Cardiac fibroblast (primary cell): ENCODE measurements around the gene CBFA2T3.

Source experiments
- DNase-seq, 2 donors: peaks; one replicate each; pipeline versions ENCODE4 v3.0.0 to v3.0.0-alpha.2; 2010; ENCODE audit warnings: low read depth in 2 of 2
- H3K4me3 ChIP-seq, 2 donors: replicated peaks in 1 of 2; 1 replicate in 1 of 2; 2 replicates in 1 of 2; pipeline ENCODE4 v1.5.1; 2011; ENCODE audit warnings: low read depth in 2 of 2, low read length in 2 of 2, mild to moderate bottlenecking in 2 of 2, moderate library complexity in 1 of 2
- TF ChIP-seq, protein P1 (sequence below): IDR thresholded peaks from one replicate; pipeline ENCODE4 v1.5.1; 2011; ENCODE audit warnings: low read depth, mild to moderate bottlenecking, low read length, inconsistent platforms

CBFA2T3 gene

DNA sequence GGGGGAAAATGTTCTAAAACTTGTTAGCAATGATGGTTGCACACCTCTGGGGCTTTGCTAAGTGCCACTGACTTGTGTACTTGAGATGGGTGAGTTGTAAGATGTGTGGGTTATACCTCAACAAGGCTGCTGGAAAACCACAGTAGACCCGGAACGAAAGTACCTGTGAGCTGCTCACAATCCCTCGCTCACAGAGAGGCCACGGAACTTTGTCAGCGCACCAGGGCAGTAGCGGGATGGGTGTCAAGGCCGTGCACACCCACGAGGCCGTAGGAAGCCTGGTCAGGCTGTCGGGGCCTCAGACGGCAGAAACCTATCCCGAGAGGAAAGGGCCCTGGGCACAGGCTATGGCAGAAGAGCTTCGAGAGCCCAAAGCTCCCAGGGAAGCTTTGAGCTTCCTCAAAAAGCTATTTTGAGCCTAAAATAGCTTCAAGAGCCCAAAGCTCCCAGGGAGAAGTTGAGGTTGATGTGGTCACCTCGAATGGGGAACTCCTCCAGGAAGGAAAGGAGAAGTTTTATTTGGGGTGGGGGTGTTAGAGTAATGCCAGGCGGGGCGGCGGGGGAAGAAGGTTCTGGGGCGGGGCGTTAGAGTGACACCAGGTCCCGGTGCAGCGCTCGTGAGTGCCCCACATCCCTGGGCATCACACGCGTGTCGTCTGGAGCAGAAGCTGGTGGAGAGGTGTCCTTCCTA lies 19.0 kb downstream of the CBFA2T3 start:
- H3K4me3 ChIP-seq = no peak overlapping the region
- TF ChIP-seq, protein P1, sequence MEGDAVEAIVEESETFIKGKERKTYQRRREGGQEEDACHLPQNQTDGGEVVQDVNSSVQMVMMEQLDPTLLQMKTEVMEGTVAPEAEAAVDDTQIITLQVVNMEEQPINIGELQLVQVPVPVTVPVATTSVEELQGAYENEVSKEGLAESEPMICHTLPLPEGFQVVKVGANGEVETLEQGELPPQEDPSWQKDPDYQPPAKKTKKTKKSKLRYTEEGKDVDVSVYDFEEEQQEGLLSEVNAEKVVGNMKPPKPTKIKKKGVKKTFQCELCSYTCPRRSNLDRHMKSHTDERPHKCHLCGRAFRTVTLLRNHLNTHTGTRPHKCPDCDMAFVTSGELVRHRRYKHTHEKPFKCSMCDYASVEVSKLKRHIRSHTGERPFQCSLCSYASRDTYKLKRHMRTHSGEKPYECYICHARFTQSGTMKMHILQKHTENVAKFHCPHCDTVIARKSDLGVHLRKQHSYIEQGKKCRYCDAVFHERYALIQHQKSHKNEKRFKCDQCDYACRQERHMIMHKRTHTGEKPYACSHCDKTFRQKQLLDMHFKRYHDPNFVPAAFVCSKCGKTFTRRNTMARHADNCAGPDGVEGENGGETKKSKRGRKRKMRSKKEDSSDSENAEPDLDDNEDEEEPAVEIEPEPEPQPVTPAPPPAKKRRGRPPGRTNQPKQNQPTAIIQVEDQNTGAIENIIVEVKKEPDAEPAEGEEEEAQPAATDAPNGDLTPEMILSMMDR = no peak
- no peak for DNase-seq

GRCh38 chr16:88957433-88957767 lies 19.6 kb downstream of the CBFA2T3 start:
- DNase-seq = no peak
- TF ChIP-seq, protein P1 = no peak
- H3K4me3 ChIP-seq = no peak overlapping the region

- no peak overlapping the region for H3K4me3 ChIP-seq
- TF ChIP-seq, protein P1 = no peak
- DNase-seq = no peak
Observed at GRCh38 chr16:88956546-88957432, 20.2 kb downstream of the CBFA2T3 start.

DNA sequence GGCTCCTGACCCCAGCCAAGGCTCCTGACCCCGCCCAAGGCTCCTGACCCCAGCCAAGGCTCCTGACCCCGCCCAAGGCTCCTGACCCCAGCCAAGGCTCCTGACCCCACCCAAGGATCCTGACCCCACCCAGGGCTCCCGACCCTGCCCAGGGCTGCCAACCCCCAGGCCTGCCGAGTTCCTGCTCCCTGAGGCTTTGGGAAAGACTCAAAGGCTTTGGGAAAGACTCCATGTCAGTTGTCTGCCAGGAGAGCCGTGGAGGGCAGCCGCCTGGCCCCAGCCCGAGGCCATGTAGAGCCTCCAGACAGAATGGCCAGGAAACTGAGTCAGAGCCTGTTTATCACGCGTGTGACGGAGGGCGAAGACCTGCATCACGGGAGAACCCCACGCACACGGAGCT lies 21.1 kb downstream of the CBFA2T3 start:
- no peak for DNase-seq
- TF ChIP-seq, protein P1 = no peak

DNA sequence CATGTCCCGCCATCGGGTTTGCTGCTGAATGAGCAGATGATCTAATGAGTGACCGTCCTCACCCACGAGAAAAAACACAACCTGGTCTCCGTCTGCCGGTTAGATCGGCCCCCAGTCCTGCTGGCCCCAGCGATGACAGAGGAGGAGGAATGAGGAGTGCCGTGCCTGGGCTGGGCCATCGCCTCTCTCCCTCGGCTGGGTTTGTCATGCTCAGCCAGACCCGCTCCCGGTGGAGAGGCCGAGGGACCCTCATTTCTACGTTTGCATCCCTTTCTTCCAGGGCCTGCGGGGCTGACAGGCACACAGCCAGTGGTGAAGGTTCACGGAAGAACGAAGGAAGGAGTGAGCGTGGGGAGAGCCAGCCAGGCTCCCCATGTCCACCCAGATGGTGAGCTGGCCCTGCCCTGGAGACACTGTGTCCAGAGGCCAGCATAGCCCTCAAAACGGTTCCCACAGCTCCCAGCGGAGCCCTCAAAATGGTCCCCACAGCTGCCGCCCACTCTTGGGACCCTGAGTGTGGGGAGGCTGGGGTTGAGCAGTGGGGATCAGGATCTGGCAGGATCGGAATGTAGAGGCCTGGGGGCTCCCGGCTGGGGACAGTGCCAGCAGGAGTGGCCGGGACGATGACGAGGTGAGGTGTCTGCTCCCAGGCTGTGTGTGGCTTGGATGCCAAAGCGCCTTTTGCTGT lies 23.9 kb downstream of the CBFA2T3 start:
- H3K4me3 ChIP-seq = no peak overlapping the region
- no peak for DNase-seq
- TF ChIP-seq, protein P1 = no peak

More for the DNA sequence above, 21.1 kb downstream of the CBFA2T3 start:
- H3K4me3 ChIP-seq = no peak overlapping the region

DNA sequence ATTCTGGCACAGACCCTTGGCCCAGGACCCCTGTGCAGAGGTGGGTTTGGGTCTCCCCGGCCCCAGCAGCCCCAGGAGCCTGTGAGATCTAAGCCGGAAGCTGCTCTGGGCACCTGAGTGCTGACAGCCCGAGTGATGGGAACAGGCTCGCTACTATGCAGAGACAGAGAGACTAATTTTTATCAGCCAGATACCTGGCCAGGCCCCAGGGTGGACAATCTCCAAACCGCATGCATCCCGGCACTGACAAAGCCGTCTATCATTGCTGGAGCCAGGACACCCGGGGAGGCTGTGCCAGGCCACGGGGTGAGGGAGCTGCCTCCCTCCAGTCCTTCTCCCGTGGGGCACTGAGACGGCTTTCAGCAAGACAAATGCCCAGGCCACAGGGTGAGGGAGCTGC lies 25.0 kb downstream of the CBFA2T3 start:
- no peak overlapping the region for H3K4me3 ChIP-seq
- TF ChIP-seq, protein P1 = no peak
- DNase-seq = no peak
